K562 (cell line): ENCODE measurements around the gene OFD1. TPM values are rescaled to one million over a fixed set of nuclear protein-coding genes. Genes with fewer than 3 reads are reported as not detected.

ENCODE experiments used
- ATAC-seq: fragments of 200-7000 bp; cut with Tn5 transposase; 3 replicates; pipeline ENCODE4 v1.9.1; 2020; ENCODE audit warnings: moderate library complexity
- BruUV-seq: library from RNA; stranded (reverse); fragments of 400-500 nt; replicated peaks from 2 replicates; lab custom pipeline; 2021; lab: Mats Ljungman, UMichigan
- CTCF ChIA-PET: fragments of 300-600 bp; formaldehyde crosslinking; extraction: SDS; loops from one replicate; lab custom pipeline; 2021; ENCODE audit warnings: low intra/inter-chr PET ratio; lab: Yijun Ruan, JAX
- POLR2A ChIA-PET: fragments of 300-600, 350-650 bp; sonication (Branson Sonifier 250); formaldehyde crosslinking; extraction: SDS; loops from one replicate; lab custom pipeline; 2021; ENCODE audit warnings: antibody characterized with exemption, inconsistent platforms; lab: Yijun Ruan, JAX
- DNase-seq, 4 experiments: peaks; one replicate each; pipeline versions ENCODE4 v3.0.0 to v3.0.0-alpha.2; 2011 to 2018; ENCODE audit warnings: low spot score in 3 of 4, mixed read lengths in 3 of 4; ENCODE audit errors: extremely low read depth in 1 of 4
- FAIRE-seq: peaks from 2 replicates; lab custom pipeline; 2011; peaks lifted over from hg19 to GRCh38; lab: Jason Lieb, UNC
- H2AFZ ChIP-seq: 2 replicates; pipeline ENCODE4 v1.6.0; 2011; ENCODE audit warnings: low read depth, low read length, control low read depth, inconsistent platforms
- H3K27ac ChIP-seq: fragments of 200-600 bp; 3 replicates; pipeline ENCODE4 v1.8.0; 2011; ENCODE audit warnings: low read depth, mild to moderate bottlenecking, control low read depth, inconsistent platforms, low read length, moderate library complexity, mixed read lengths; ENCODE audit errors: extremely low read depth
- H3K27me3 ChIP-seq, 2 experiments: fragments of 300-600 bp in 1 of 2; 2 replicates in 1 of 2; 3 replicates in 1 of 2; pipeline versions ENCODE4 v1.6.0 to v1.8.0; 2011; ENCODE audit warnings: inconsistent platforms in 2 of 2, low read length in 2 of 2, mild to moderate bottlenecking in 1 of 2, mixed read lengths in 1 of 2, moderate library complexity in 1 of 2; ENCODE audit not compliant: control insufficient read depth in 2 of 2, insufficient read depth in 2 of 2
- H3K36me3 ChIP-seq: fragments of 300-600 bp; 3 replicates; pipeline ENCODE4 v1.8.0; 2011; ENCODE audit warnings: mild to moderate bottlenecking, low read length, inconsistent platforms; ENCODE audit not compliant: control insufficient read depth, insufficient read depth
- H3K4me1 ChIP-seq, 2 experiments: fragments of 200-600 bp in 1 of 2; replicated peaks in 1 of 2; 2 replicates in 1 of 2; 3 replicates in 1 of 2; pipeline versions ENCODE4 v1.5.1 to v1.8.0; 2011; ENCODE audit warnings: inconsistent platforms in 2 of 2, low read length in 2 of 2, mild to moderate bottlenecking in 1 of 2, mixed read lengths in 1 of 2, moderate library complexity in 1 of 2; ENCODE audit not compliant: control insufficient read depth in 2 of 2, insufficient read depth in 2 of 2
- H3K4me2 ChIP-seq: 2 replicates; pipeline ENCODE4 v1.6.1; 2011; ENCODE audit warnings: low read length, control low read depth, inconsistent platforms, mixed read lengths; ENCODE audit not compliant: insufficient read depth
- H3K4me3 ChIP-seq: fragments of 200-600 bp; sonication (generic), shearing (Covaris generic); 2 replicates; pipeline ENCODE4 v1.5.1; 2016; ENCODE audit warnings: control low read depth, inconsistent platforms
- H3K79me2 ChIP-seq: fragments of 200-600 bp; 3 replicates; pipeline ENCODE4 v1.8.0; 2011; ENCODE audit warnings: low read length, inconsistent platforms; ENCODE audit not compliant: control insufficient read depth, insufficient read depth
- H3K9ac ChIP-seq, 2 experiments: 2 replicates each; pipeline versions ENCODE4 v1.6.0 to v1.6.1; 2011; ENCODE audit warnings: low read depth in 2 of 2, low read length in 2 of 2, control low read depth in 1 of 2, inconsistent platforms in 1 of 2, mild to moderate bottlenecking in 1 of 2, mixed read lengths in 1 of 2; ENCODE audit not compliant: insufficient read depth in 1 of 2
- H3K9me1 ChIP-seq: one replicate; pipeline ENCODE4 v1.6.0; 2011; ENCODE audit warnings: inconsistent platforms, mild to moderate bottlenecking, low read length, moderate library complexity; ENCODE audit not compliant: control insufficient read depth, insufficient read depth
- H3K9me3 ChIP-seq: replicated peaks from 2 replicates; pipeline ENCODE4 v1.5.1; 2011; ENCODE audit warnings: low read depth, low read length, inconsistent platforms; ENCODE audit not compliant: control insufficient read depth, insufficient read depth
- H4K20me1 ChIP-seq: replicated peaks from 2 replicates; pipeline ENCODE4 v1.6.1; 2011; ENCODE audit warnings: low read length, inconsistent platforms, mixed read lengths; ENCODE audit not compliant: control insufficient read depth, insufficient read depth
- BCOR ChIP-seq: fragments of 450-650 bp; IDR thresholded peaks from 2 replicates; pipeline ENCODE4 v1.6.1; 2016
- BMI1 ChIP-seq: fragments of 150-350 bp; IDR thresholded peaks from 2 replicates; pipeline ENCODE4 v1.6.1; 2014; ENCODE audit warnings: low read length
- CHAMP1 ChIP-seq: fragments of 450-650 bp; IDR thresholded peaks from 2 replicates; pipeline ENCODE4 v1.6.1; 2016; ENCODE audit warnings: mild to moderate bottlenecking
- DDX20 ChIP-seq: fragments of 450-650 bp; IDR thresholded peaks from 2 replicates; pipeline ENCODE4 v1.6.1; 2016; ENCODE audit warnings: missing genetic modification characterization, low read depth, mild to moderate bottlenecking, missing compliant biosample characterization, moderate library complexity
- ELF1 ChIP-seq: fragments of 200-800 bp; sonication (Bioruptor generic); IDR thresholded peaks from 2 replicates; pipeline ENCODE4 v1.6.1; 2016; ENCODE audit warnings: missing genetic modification characterization, missing compliant biosample characterization
- MCM5 ChIP-seq: fragments of 450-650 bp; IDR thresholded peaks from 2 replicates; pipeline ENCODE4 v1.6.1; 2016; ENCODE audit warnings: low read depth
- NCOA4 ChIP-seq: fragments of 450-650 bp; IDR thresholded peaks from 2 replicates; pipeline ENCODE4 v1.6.1; 2018; ENCODE audit warnings: mild to moderate bottlenecking; ENCODE audit not compliant: partially characterized antibody
- ZNF146 ChIP-seq: IDR thresholded peaks from one replicate; pipeline ENCODE4 v1.6.1; 2018; ENCODE audit warnings: missing compliant biosample characterization; ENCODE audit not compliant: unreplicated experiment
- ZNF316 ChIP-seq: fragments of 450-650 bp; IDR thresholded peaks from 2 replicates; pipeline ENCODE4 v1.6.1; 2016
- ZNF644 ChIP-seq: fragments of 200-800 bp; sonication (Bioruptor generic); IDR thresholded peaks from 2 replicates; pipeline ENCODE4 v1.6.1; 2016; ENCODE audit warnings: low read depth, missing genetic modification characterization, missing compliant biosample characterization
- WGBS: fragments of 100-300 bp; shearing (Covaris generic); methylation state at CpG from one replicate; pipeline ENCODE4 v1.1.6; 2016; ENCODE audit warnings: low coverage, mixed read lengths; ENCODE audit not compliant: insufficient coverage; ENCODE audit errors: missing lambda C conversion rate; 5-methylcytosine and 5-hydroxymethylcytosine counted together
- in situ Hi-C: fragments of 300-500 bp; cut with MboI; formaldehyde crosslinking; loops from 4 replicates; pipeline ENCODE4 v1.15.0; 2018; ENCODE audit warnings: inconsistent platforms, mixed read lengths
- intact Hi-C: fragments of 100-400 bp; cut with micrococcal nuclease; formaldehyde crosslinking; loops from 2 replicates; pipeline ENCODE4 v1.14.2; 2022
- polyA plus RNA-seq, 8 experiments: library from polyadenylated mRNA; depleted of rRNA in 4 of 8; stranded (reverse) in 5 of 8; unstranded in 3 of 8; fragments of >200 nt; fragmentation: Nextera tagmentation in 2 of 8; fragmentation: Illumina TruSeq in 1 of 8; extraction: Ambion mirVana in 2 of 8; extraction: Trizol in 1 of 8; gene quantifications; 2 replicates each; pipeline versions ENCODE4 v1.2.1 to v1.2.3, GENCODE V29; 2011 to 2014; ENCODE audit warnings: inconsistent platforms in 1 of 8, missing spikeins in 1 of 8
- total RNA-seq, 7 experiments: library from RNA; depleted of rRNA in 6 of 7; stranded (reverse); fragments of >200 nt in 6 of 7; fragmentation: Illumina TruSeq in 2 of 7; extraction: Trizol in 2 of 7; gene quantifications; 2 replicates each; pipeline versions ENCODE4 v1.2.1 to v1.2.3, GENCODE V29; 2011 to 2021; ENCODE audit warnings: low replicate concordance in 1 of 7
- TF ChIP-seq, protein P1 (sequence below): sonication (generic); formaldehyde crosslinking; IDR thresholded peaks from 2 replicates; pipeline ENCODE4 v1.8.1; 2023; ENCODE audit warnings: mild to moderate bottlenecking, missing genetic modification reagents
- TF ChIP-seq, protein P2 (sequence below), 3 experiments: IDR thresholded peaks in 2 of 3; conservative IDR thresholded peaks in 1 of 3; 2 replicates each; pipeline ENCODE4 v1.5.1; 2011 to 2012; ENCODE audit warnings: low read length in 3 of 3, mild to moderate bottlenecking in 3 of 3, control low read depth in 2 of 3, improper control_type of control experiment in 1 of 3, inconsistent platforms in 1 of 3, low read depth in 1 of 3, mixed read lengths in 1 of 3, moderate library complexity in 1 of 3; ENCODE audit not compliant: insufficient read depth in 2 of 3

Gene OFD1
- total and polyA plus RNA-seq, 9 of the 15 experiments (the other 6 are each of a cell fraction or from before 2014, with no cell fraction given), result 22.0 to 49.1 (median 30.2) TPM

GRCh38 chrX:13759152-13759718 lies 24.7 kb downstream of the OFD1 start (continued):
- TF ChIP-seq, protein P1, sequence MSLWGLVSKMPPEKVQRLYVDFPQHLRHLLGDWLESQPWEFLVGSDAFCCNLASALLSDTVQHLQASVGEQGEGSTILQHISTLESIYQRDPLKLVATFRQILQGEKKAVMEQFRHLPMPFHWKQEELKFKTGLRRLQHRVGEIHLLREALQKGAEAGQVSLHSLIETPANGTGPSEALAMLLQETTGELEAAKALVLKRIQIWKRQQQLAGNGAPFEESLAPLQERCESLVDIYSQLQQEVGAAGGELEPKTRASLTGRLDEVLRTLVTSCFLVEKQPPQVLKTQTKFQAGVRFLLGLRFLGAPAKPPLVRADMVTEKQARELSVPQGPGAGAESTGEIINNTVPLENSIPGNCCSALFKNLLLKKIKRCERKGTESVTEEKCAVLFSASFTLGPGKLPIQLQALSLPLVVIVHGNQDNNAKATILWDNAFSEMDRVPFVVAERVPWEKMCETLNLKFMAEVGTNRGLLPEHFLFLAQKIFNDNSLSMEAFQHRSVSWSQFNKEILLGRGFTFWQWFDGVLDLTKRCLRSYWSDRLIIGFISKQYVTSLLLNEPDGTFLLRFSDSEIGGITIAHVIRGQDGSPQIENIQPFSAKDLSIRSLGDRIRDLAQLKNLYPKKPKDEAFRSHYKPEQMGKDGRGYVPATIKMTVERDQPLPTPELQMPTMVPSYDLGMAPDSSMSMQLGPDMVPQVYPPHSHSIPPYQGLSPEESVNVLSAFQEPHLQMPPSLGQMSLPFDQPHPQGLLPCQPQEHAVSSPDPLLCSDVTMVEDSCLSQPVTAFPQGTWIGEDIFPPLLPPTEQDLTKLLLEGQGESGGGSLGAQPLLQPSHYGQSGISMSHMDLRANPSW (CRISPR knock-in tag), result no peak

DNA sequence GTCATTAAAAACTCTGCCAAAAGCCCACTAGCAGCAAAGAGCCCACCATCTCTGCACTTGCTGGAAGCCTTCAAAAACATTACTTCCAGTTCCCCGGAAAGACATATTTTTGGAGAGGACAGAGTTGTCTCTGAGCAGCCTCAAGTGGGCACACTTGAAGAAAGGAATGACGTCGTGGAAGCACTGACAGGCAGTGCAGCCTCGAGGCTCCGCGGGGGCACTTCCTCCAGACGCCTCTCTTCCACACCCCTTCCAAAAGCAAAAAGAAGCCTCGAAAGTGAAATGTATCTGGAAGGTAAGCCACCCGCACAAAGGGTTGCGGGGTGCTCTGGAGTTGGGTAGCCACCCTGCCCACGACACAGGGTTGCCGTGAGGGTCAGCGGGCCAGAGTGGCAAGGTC lies 25.9 kb downstream of the OFD1 start:
- ATAC-seq, result no peak
- POLR2A ChIA-PET, result no interaction called here
- CTCF ChIA-PET, result interaction anchor here (0.7 kb wide), 1 partner anchor 1691 kb away, joined by 4 read pairs; no protein-coding TSS in a partner anchor
- H3K9ac ChIP-seq, result no peak overlapping the region
- H3K4me1 ChIP-seq, result no peaks in the 10 kb centered on the region
- no peak overlapping the region for H3K4me2 ChIP-seq
- H3K79me2 ChIP-seq, result no peaks in the 10 kb centered on the region
- in situ Hi-C loops, result loop anchor here (10.0 kb wide), 1 partner anchor 274 kb away; no protein-coding TSS in a partner anchor
- FAIRE-seq, result no peak
- no peaks in the 10 kb centered on the region for H4K20me1 ChIP-seq
- H3K27ac ChIP-seq, result no peak overlapping the region
- no peak overlapping the region for H2AFZ ChIP-seq
- no peak for DNase-seq
- no peaks in the 10 kb centered on the region for H3K9me3 ChIP-seq
- peaks cover 79% of the 10 kb centered on the region for H3K36me3 ChIP-seq
- intact Hi-C loops, result no loop called here
- H3K9me1 ChIP-seq, result no peaks in the 10 kb centered on the region
- H3K4me3 ChIP-seq, result no peak overlapping the region
- no peaks in the 10 kb centered on the region for H3K27me3 ChIP-seq
- 88% methylated on average over 10 of the region's 13 CpGs for WGBS
- BruUV-seq, result no TSS peak
- TF ChIP-seq, protein P2, sequence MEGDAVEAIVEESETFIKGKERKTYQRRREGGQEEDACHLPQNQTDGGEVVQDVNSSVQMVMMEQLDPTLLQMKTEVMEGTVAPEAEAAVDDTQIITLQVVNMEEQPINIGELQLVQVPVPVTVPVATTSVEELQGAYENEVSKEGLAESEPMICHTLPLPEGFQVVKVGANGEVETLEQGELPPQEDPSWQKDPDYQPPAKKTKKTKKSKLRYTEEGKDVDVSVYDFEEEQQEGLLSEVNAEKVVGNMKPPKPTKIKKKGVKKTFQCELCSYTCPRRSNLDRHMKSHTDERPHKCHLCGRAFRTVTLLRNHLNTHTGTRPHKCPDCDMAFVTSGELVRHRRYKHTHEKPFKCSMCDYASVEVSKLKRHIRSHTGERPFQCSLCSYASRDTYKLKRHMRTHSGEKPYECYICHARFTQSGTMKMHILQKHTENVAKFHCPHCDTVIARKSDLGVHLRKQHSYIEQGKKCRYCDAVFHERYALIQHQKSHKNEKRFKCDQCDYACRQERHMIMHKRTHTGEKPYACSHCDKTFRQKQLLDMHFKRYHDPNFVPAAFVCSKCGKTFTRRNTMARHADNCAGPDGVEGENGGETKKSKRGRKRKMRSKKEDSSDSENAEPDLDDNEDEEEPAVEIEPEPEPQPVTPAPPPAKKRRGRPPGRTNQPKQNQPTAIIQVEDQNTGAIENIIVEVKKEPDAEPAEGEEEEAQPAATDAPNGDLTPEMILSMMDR (IDR thresholded peaks at IDR 0.05 in 2 of 3, conservative IDR thresholded peaks at IDR 0.05 in 1 of 3; ENCODE audit: insufficient read depth in 2 of 3, low read depth in 1 of 3, low read length in 3 of 3), result no peak
- no peak for TF ChIP-seq BCOR
- TF ChIP-seq CHAMP1, result no peak
- TF ChIP-seq ZNF146 (CRISPR knock-in tag), result no peak
- TF ChIP-seq ELF1, result no peak
- TF ChIP-seq DDX20 (tag), result no peak
- no peak for TF ChIP-seq ZNF316
- no peak for TF ChIP-seq ZNF644 (tag)
- TF ChIP-seq NCOA4, result no peak
- TF ChIP-seq BMI1, result no peak
- TF ChIP-seq MCM5, result no peak
